Mesenchymal stem cell (in vitro differentiated cells and primary cell): ENCODE measurements around the gene NDUFB6.

Source experiments
- DNase-seq: peaks from one replicate; pipeline ENCODE4 v3.0.0-alpha.2; 2013
- H2AFZ ChIP-seq: one replicate; pipeline ENCODE4 v1.6.1; 2013; ENCODE audit warnings: low read depth, mild to moderate bottlenecking, control low read depth, inconsistent platforms, low read length, moderate library complexity
- H2AK5ac ChIP-seq: 2 replicates; pipeline ENCODE4 v1.6.1; 2013; ENCODE audit warnings: low read length, moderate library complexity, mild to moderate bottlenecking, inconsistent platforms; ENCODE audit not compliant: severe bottlenecking
- H2BK120ac ChIP-seq: one replicate; pipeline ENCODE4 v1.6.1; 2013; ENCODE audit warnings: low read depth, mild to moderate bottlenecking, inconsistent platforms, low read length, moderate library complexity
- H2BK12ac ChIP-seq, 2 experiments: one replicate each; pipeline ENCODE4 v1.6.1; 2013; ENCODE audit warnings: inconsistent platforms in 2 of 2, low read length in 2 of 2, mild to moderate bottlenecking in 2 of 2, moderate library complexity in 2 of 2, control low read depth in 1 of 2
- H2BK15ac ChIP-seq: one replicate; pipeline ENCODE4 v1.6.1; 2013; ENCODE audit warnings: mild to moderate bottlenecking, low read depth, inconsistent platforms; ENCODE audit not compliant: poor library complexity, severe bottlenecking
- H2BK5ac ChIP-seq: 2 replicates; pipeline ENCODE4 v1.6.1; 2013; ENCODE audit warnings: low read depth, mild to moderate bottlenecking, low read length, control low read depth, inconsistent platforms; ENCODE audit not compliant: poor library complexity, severe bottlenecking
- H3K14ac ChIP-seq, 2 experiments: one replicate each; pipeline ENCODE4 v1.6.1; 2013; ENCODE audit warnings: inconsistent platforms in 2 of 2, low read length in 2 of 2, control low read depth in 1 of 2, mild to moderate bottlenecking in 1 of 2, moderate library complexity in 1 of 2
- H3K18ac ChIP-seq, 2 experiments: one replicate each; pipeline ENCODE4 v1.6.1; 2013; ENCODE audit warnings: inconsistent platforms in 2 of 2, low read length in 2 of 2, control low read depth in 1 of 2, low read depth in 1 of 2, mild to moderate bottlenecking in 1 of 2
- H3K23ac ChIP-seq, 2 experiments: one replicate each; pipeline ENCODE4 v1.6.1; 2013; ENCODE audit warnings: inconsistent platforms in 2 of 2, low read length in 2 of 2, mild to moderate bottlenecking in 2 of 2, moderate library complexity in 2 of 2, control low read depth in 1 of 2
- H3K27ac ChIP-seq: 2 replicates; pipeline ENCODE4 v1.5.1; 2013; ENCODE audit warnings: mild to moderate bottlenecking, moderate library complexity, low read length, control low read depth, inconsistent platforms; ENCODE audit not compliant: poor library complexity, severe bottlenecking
- H3K27me3 ChIP-seq, 2 experiments: 2 replicates each; pipeline versions ENCODE4 v1.6.1 to v1.7.0; 2013; ENCODE audit warnings: low read length in 2 of 2, mild to moderate bottlenecking in 2 of 2, moderate library complexity in 2 of 2, control low read depth in 1 of 2, inconsistent platforms in 1 of 2; ENCODE audit not compliant: control insufficient read depth in 1 of 2, insufficient read depth in 1 of 2
- H3K36me3 ChIP-seq, 2 experiments: 2 replicates each; pipeline versions ENCODE4 v1.6.1 to v1.7.0; 2013; ENCODE audit warnings: low read length in 2 of 2, control low read depth in 1 of 2, inconsistent platforms in 1 of 2, low read depth in 1 of 2, mild to moderate bottlenecking in 1 of 2; ENCODE audit not compliant: insufficient read depth in 2 of 2, control insufficient read depth in 1 of 2
- H3K4ac ChIP-seq, 2 experiments: one replicate each; pipeline ENCODE4 v1.6.1; 2013; ENCODE audit warnings: inconsistent platforms in 2 of 2, low read length in 2 of 2, mild to moderate bottlenecking in 2 of 2, moderate library complexity in 2 of 2, control low read depth in 1 of 2, low read depth in 1 of 2
- H3K4me1 ChIP-seq: 2 replicates; pipeline ENCODE4 v1.6.1; 2013; ENCODE audit warnings: low read depth, low read length, control low read depth; ENCODE audit not compliant: control insufficient read depth, insufficient read depth
- H3K4me2 ChIP-seq: 2 replicates; pipeline ENCODE4 v1.6.1; 2013; ENCODE audit warnings: low read length, mild to moderate bottlenecking, inconsistent platforms; ENCODE audit not compliant: poor library complexity, severe bottlenecking
- H3K4me3 ChIP-seq, 2 experiments: 2 replicates each; pipeline versions ENCODE4 v1.5.1 to v1.7.0; 2013; ENCODE audit warnings: low read length in 2 of 2, mild to moderate bottlenecking in 2 of 2, control low read depth in 1 of 2, low read depth in 1 of 2; ENCODE audit not compliant: insufficient read depth in 1 of 2
- H3K79me1 ChIP-seq: replicated peaks from 2 replicates; pipeline ENCODE4 v1.6.1; 2013; ENCODE audit warnings: mild to moderate bottlenecking, control low read depth, low read length, inconsistent platforms; ENCODE audit not compliant: poor library complexity, severe bottlenecking
- H3K9ac ChIP-seq: 2 replicates; pipeline ENCODE4 v1.7.0; 2013; ENCODE audit warnings: mild to moderate bottlenecking, low read length, moderate library complexity
- H3K9me3 ChIP-seq: 2 replicates; pipeline ENCODE4 v1.7.0; 2013; ENCODE audit warnings: mild to moderate bottlenecking, low read length; ENCODE audit not compliant: control insufficient read depth
- H4K8ac ChIP-seq: one replicate; pipeline ENCODE4 v1.6.1; 2013; ENCODE audit warnings: inconsistent platforms, mild to moderate bottlenecking, low read length, moderate library complexity
- H4K91ac ChIP-seq: one replicate; pipeline ENCODE4 v1.6.1; 2013; ENCODE audit warnings: mild to moderate bottlenecking, low read length, inconsistent platforms
- WGBS: methylation state at CpG from one replicate; pipeline ENCODE4 v1.1.7; 2013; ENCODE audit warnings: mixed read lengths; 5-methylcytosine and 5-hydroxymethylcytosine counted together

Gene NDUFB6

DNA sequence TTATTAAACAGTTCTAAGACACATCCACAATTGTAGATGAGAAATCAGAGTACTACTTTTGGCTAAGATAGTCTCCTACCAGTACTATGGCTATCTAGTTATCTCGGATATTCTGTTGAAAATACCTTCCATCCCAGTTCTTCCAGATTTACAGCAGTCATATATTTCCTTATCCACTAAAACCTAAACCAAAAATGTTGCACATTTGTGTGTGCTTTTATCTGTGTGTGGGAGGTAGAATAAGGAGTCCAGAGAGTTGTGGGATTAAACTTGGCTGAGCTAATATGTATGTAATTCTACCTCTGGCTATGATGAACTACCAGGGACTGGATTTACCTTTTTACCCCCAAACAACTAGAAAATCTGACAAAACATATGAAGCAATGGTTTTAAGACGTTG lies 17.5 kb upstream of the NDUFB6 start:
- no peaks in the 10 kb centered on the region for H3K4me1 ChIP-seq
- H3K27ac ChIP-seq, result no peak overlapping the region
- no peaks in the 10 kb centered on the region for H3K9me3 ChIP-seq
- no peak overlapping the region for H3K9ac ChIP-seq
- H3K4ac ChIP-seq, result no peak overlapping the region
- H2BK120ac ChIP-seq, result no peak overlapping the region
- DNase-seq, result no peak
- no peak overlapping the region for H3K4me2 ChIP-seq
- 29% methylated on average over 1 of the region's 2 CpGs for WGBS
- H3K36me3 ChIP-seq, result no peaks in the 10 kb centered on the region
- H3K23ac ChIP-seq, result no peak overlapping the region
- H3K4me3 ChIP-seq, result no peak overlapping the region
- no peak overlapping the region for H2AFZ ChIP-seq
- H3K18ac ChIP-seq, result no peak overlapping the region
- no peak overlapping the region for H2BK5ac ChIP-seq
- H3K14ac ChIP-seq, result no peak overlapping the region
- no peak overlapping the region for H2BK15ac ChIP-seq
- H2BK12ac ChIP-seq, result no peak overlapping the region
- H2AK5ac ChIP-seq, result no peak overlapping the region
- H4K8ac ChIP-seq, result no peak overlapping the region
- H4K91ac ChIP-seq, result no peak overlapping the region
- H3K27me3 ChIP-seq, result peaks cover 0 to 3% of the 10 kb centered on the region in 2 experiments
- no peaks in the 10 kb centered on the region for H3K79me1 ChIP-seq

GRCh38 chr9:32589083-32589723 lies 16.2 kb upstream of the NDUFB6 start:
- Histone ChIP-seq H2BK12ac (no peak overlapping the region), H2BK120ac (no peak overlapping the region), H3K27me3 (peaks cover 0 to 4% of the 10 kb centered on the region in 2 experiments), H3K9me3 (no peaks in the 10 kb centered on the region), H2BK15ac (no peak overlapping the region), H2AK5ac (no peak overlapping the region), H3K4me1 (no peaks in the 10 kb centered on the region), H2AFZ (no peak overlapping the region), H4K8ac (no peak overlapping the region), H3K4me3 (no peak overlapping the region), H3K79me1 (no peaks in the 10 kb centered on the region), H3K4me2 (no peak overlapping the region), H4K91ac (no peak overlapping the region), H3K14ac (no peak overlapping the region), H3K9ac (no peak overlapping the region), H2BK5ac (no peak overlapping the region), H3K27ac (no peak overlapping the region), H3K36me3 (no peaks in the 10 kb centered on the region), H3K23ac (no peak overlapping the region), H3K18ac (no peak overlapping the region), H3K4ac (no peak overlapping the region)
- WGBS, result 31% methylated on average over 4 of the region's 6 CpGs
- peak; percentile 47 for DNase-seq

GRCh38 chr9:32587901-32588300 lies 14.9 kb upstream of the NDUFB6 start:
- no peak overlapping the region for H3K14ac ChIP-seq
- H3K79me1 ChIP-seq, result no peaks in the 10 kb centered on the region
- H2BK15ac ChIP-seq, result no peak overlapping the region
- no peak overlapping the region for H2BK120ac ChIP-seq
- no peak overlapping the region for H3K4ac ChIP-seq
- no peaks in the 10 kb centered on the region for H3K4me1 ChIP-seq
- H2AK5ac ChIP-seq, result no peak overlapping the region
- H3K18ac ChIP-seq, result no peak overlapping the region
- H4K8ac ChIP-seq, result no peak overlapping the region
- H2AFZ ChIP-seq, result no peak overlapping the region
- H3K4me2 ChIP-seq, result no peak overlapping the region
- peak; percentile 30 for DNase-seq
- H3K9ac ChIP-seq, result no peak overlapping the region
- no peak overlapping the region for H3K27ac ChIP-seq
- no peak overlapping the region for H2BK12ac ChIP-seq
- H3K9me3 ChIP-seq, result no peaks in the 10 kb centered on the region
- no peak overlapping the region for H4K91ac ChIP-seq
- no peaks in the 10 kb centered on the region for H3K36me3 ChIP-seq
- peaks cover 0 to 4% of the 10 kb centered on the region in 2 experiments for H3K27me3 ChIP-seq
- no peak overlapping the region for H3K4me3 ChIP-seq
- H3K23ac ChIP-seq, result no peak overlapping the region
- H2BK5ac ChIP-seq, result no peak overlapping the region

GRCh38 chr9:32584784-32585183 lies 11.8 kb upstream of the NDUFB6 start:
- H3K18ac ChIP-seq, result no peak overlapping the region
- H3K79me1 ChIP-seq, result no peaks in the 10 kb centered on the region
- H2BK12ac ChIP-seq, result no peak overlapping the region
- H4K8ac ChIP-seq, result no peak overlapping the region
- H2BK5ac ChIP-seq, result no peak overlapping the region
- no peak overlapping the region for H3K9ac ChIP-seq
- no peak for DNase-seq
- H3K4ac ChIP-seq, result no peak overlapping the region
- peaks cover 0 to 4% of the 10 kb centered on the region in 2 experiments for H3K27me3 ChIP-seq
- H3K23ac ChIP-seq, result no peak overlapping the region
- H2BK15ac ChIP-seq, result no peak overlapping the region
- no peaks in the 10 kb centered on the region for H3K36me3 ChIP-seq
- peak overlapping the region; percentile 44 for H3K27ac ChIP-seq
- peaks cover 2% of the 10 kb centered on the region for H3K4me1 ChIP-seq
- H3K14ac ChIP-seq, result no peak overlapping the region
- WGBS, result 63% methylated on average over 2 of the region's 2 CpGs
- no peak overlapping the region for H2AFZ ChIP-seq
- no peak overlapping the region for H4K91ac ChIP-seq
- H3K4me3 ChIP-seq, result no peak overlapping the region
- H3K4me2 ChIP-seq, result no peak overlapping the region
- H2AK5ac ChIP-seq, result no peak overlapping the region
- no peaks in the 10 kb centered on the region for H3K9me3 ChIP-seq
- H2BK120ac ChIP-seq, result no peak overlapping the region
